Testis (tissue), 3 donors: ENCODE measurements around the gene CCSER1. TPM values are rescaled to one million over a fixed set of nuclear protein-coding genes. Genes with fewer than 3 reads are reported as not detected.

Source experiments
- DNase-seq: peaks from one replicate; pipeline ENCODE4 v3.0.0-alpha.2; 2019
- H3K27ac ChIP-seq, 2 donors: fragments of 200-600 bp; sonication (generic); one replicate each; pipeline ENCODE4 v1.5.1; 2019
- H3K27me3 ChIP-seq: fragments of 200-600 bp; sonication (generic); one replicate; pipeline ENCODE4 v1.5.1; 2019
- H3K36me3 ChIP-seq: fragments of 200-600 bp; sonication (generic); one replicate; pipeline ENCODE4 v1.5.1; 2017; ENCODE audit warnings: low read depth; ENCODE audit errors: missing control alignments
- H3K4me1 ChIP-seq: fragments of 200-600 bp; sonication (generic); one replicate; pipeline ENCODE4 v1.5.1; 2019
- H3K4me3 ChIP-seq, 2 donors: fragments of 200-600 bp; sonication (generic); one replicate each; pipeline ENCODE4 v1.5.1; 2017 to 2019
- H3K9me3 ChIP-seq: fragments of 200-600 bp; sonication (generic); one replicate; pipeline ENCODE4 v1.5.1; 2017
- CTCF ChIP-seq, 3 experiments: fragments of 450-650 bp in 2 of 3; fragments of 200-600 bp in 1 of 3; sonication (generic) in 1 of 3; IDR thresholded peaks; one replicate each; pipeline ENCODE4 v1.5.1; 2016 to 2019; ENCODE audit warnings: antibody characterized with exemption in 3 of 3, mild to moderate bottlenecking in 2 of 3, moderate library complexity in 1 of 3
- POLR2A ChIP-seq: fragments of 450-650 bp; IDR thresholded peaks from one replicate; pipeline ENCODE4 v1.6.1; 2017; ENCODE audit warnings: antibody characterized with exemption, mild to moderate bottlenecking, moderate library complexity
- WGBS, 2 donors: methylation state at CpG; one replicate each; pipeline ENCODE4 v1.1.5; 2018; 5-methylcytosine and 5-hydroxymethylcytosine counted together
- intact Hi-C: fragments of 100-400 bp; cut with DNase I; formaldehyde crosslinking; loops from one replicate; pipeline ENCODE4 v1.15.1; 2023; ENCODE audit warnings: low total_unique reads
- polyA plus RNA-seq: library from polyadenylated mRNA; stranded (reverse); fragments of 350-450 nt; fragmentation: Illumina TruSeq; extraction: RNeasy Lipid Tissue Mini Kit (QIAGEN cat#74804); gene quantifications from one replicate; pipeline ENCODE4 v1.2.3, GENCODE V29; 2014; ENCODE audit warnings: low read depth, low replicate concordance; ENCODE audit not compliant: insufficient read depth
- total RNA-seq, 2 donors: library from RNA; depleted of rRNA; stranded (reverse); fragments of >200 nt; gene quantifications; one replicate each; pipeline ENCODE4 v1.2.3, GENCODE V29; 2016

CCSER1 gene
- total and polyA plus RNA-seq, 3 donors from 2014 or later: 20.2 to 105 (median 82.8) TPM

DNA sequence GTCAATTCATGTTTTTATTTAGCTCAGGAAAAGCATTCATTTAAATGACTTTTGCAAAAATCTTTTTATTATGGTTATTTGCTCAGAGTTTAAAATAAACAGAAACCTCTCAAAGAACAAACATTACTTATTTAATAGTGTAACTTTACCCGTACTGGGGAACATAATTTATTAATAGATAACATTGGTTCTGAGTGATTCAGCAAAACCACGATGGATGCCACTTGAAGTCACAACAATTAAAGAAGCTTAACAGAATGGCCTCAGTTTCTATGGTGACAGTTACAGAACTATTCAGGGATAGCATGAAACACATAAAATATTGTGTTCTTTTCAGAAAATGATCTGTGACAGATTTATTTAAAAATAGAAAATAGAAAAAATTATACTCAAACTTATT is 368.7 kb downstream of the CCSER1 start:
- intact Hi-C loops: no loop called here
- WGBS, 2 donors: 39 to 50% methylated on average over 2 of the region's 2 CpGs
- H3K27ac ChIP-seq: no peak overlapping the region
- no peak for DNase-seq
- H3K4me3 ChIP-seq: no peak overlapping the region
- H3K36me3 ChIP-seq: no peaks in the 10 kb centered on the region
- TF ChIP-seq CTCF (IDR thresholded peaks at IDR 0.05): no peak
- no peak for TF ChIP-seq POLR2A
- H3K27me3 ChIP-seq: no peaks in the 10 kb centered on the region
- no peaks in the 10 kb centered on the region for H3K9me3 ChIP-seq
- no peaks in the 10 kb centered on the region for H3K4me1 ChIP-seq

GRCh38 chr4:90498175-90498574 is 371.0 kb downstream of the CCSER1 start:
- H3K36me3 ChIP-seq: no peaks in the 10 kb centered on the region
- DNase-seq: no peak
- 91 to 94% methylated on average over 2 of the region's 2 CpGs for WGBS, 2 donors
- no peaks in the 10 kb centered on the region for H3K4me1 ChIP-seq
- H3K27ac ChIP-seq: no peak overlapping the region
- intact Hi-C loops: no loop called here
- no peak overlapping the region for H3K4me3 ChIP-seq
- TF ChIP-seq CTCF (IDR thresholded peaks at IDR 0.05): no peak
- no peak for TF ChIP-seq POLR2A
- no peaks in the 10 kb centered on the region for H3K27me3 ChIP-seq
- no peaks in the 10 kb centered on the region for H3K9me3 ChIP-seq

DNA sequence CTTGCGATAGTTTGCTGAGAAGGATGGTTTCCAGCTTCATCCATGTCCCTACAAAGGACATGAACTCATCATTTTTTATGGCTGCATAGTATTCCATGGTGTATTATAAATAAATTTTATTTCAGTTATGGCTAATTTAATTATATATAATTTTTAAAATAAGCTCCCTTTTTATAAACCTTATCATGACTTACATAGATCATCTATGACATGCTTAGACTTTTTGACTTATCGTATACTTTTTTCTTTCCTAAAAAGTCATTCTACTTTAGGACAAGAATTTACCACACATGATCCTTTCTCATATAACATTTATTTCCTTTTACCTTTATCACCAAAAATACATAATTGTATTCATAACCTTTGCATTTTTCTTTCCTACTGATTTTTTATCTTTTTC is 376.5 kb downstream of the CCSER1 start:
- H3K4me1 ChIP-seq: no peaks in the 10 kb centered on the region
- 89 to 92% methylated on average over 2 of the region's 2 CpGs for WGBS, 2 donors
- no peaks in the 10 kb centered on the region for H3K9me3 ChIP-seq
- H3K27ac ChIP-seq: no peak overlapping the region
- no peak for DNase-seq
- H3K36me3 ChIP-seq: no peaks in the 10 kb centered on the region
- TF ChIP-seq POLR2A (no peak), CTCF (IDR thresholded peaks at IDR 0.05) (no peak)
- intact Hi-C loops: no loop called here
- no peak overlapping the region for H3K4me3 ChIP-seq
- no peaks in the 10 kb centered on the region for H3K27me3 ChIP-seq

- no peak overlapping the region for H3K4me3 ChIP-seq
- intact Hi-C loops: no loop called here
- H3K36me3 ChIP-seq: no peaks in the 10 kb centered on the region
- no peaks in the 10 kb centered on the region for H3K27me3 ChIP-seq
- no peaks in the 10 kb centered on the region for H3K4me1 ChIP-seq
- no peak for DNase-seq
- H3K9me3 ChIP-seq: no peaks in the 10 kb centered on the region
- TF ChIP-seq POLR2A (no peak), CTCF (IDR thresholded peaks at IDR 0.05) (no peak)
- H3K27ac ChIP-seq: no peak overlapping the region
Measured at GRCh38 chr4:90515191-90515590, 388.0 kb downstream of the CCSER1 start.

DNA sequence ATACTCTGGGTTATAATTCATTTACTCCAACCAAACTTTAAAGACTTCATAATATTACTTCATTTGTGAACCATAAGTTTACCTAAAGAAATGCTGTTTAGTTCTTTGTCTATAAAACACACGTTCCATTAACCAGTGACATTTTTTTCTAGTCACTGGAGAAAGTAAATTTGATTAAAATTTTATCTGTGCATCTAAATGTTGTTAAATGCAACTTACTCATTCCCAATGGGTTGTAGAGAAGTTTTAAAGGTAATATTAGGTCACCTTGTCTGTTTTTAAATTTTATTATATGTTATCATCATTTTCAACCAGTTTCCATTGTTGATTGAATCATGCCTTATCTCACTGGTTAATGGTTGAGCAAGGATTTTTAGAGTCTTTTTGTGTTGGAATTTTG is 401.4 kb downstream of the CCSER1 start:
- H3K36me3 ChIP-seq: no peaks in the 10 kb centered on the region
- no peaks in the 10 kb centered on the region for H3K27me3 ChIP-seq
- TF ChIP-seq POLR2A (no peak), CTCF (IDR thresholded peaks at IDR 0.05) (no peak)
- no peak for DNase-seq
- no peak overlapping the region for H3K27ac ChIP-seq
- H3K9me3 ChIP-seq: no peaks in the 10 kb centered on the region
- intact Hi-C loops: no loop called here
- no peaks in the 10 kb centered on the region for H3K4me1 ChIP-seq
- WGBS, 2 donors: 91 to 98% methylated on average over 1 of the region's 1 CpG
- H3K4me3 ChIP-seq: no peak overlapping the region
